Mesothelial cell of epicardium (in vitro differentiated cells): ENCODE data around the gene MOSMO. TPM values are rescaled to one million over a fixed set of nuclear protein-coding genes. Genes with fewer than 3 reads are reported as not detected.
"Not testable (repeated sequence)": the region's sequence is repeated elsewhere in the genome, so short reads cannot be mapped to it uniquely, and the experiment has no call there.

Experiments used
- DNase-seq, 2 experiments: peaks; one replicate each; pipeline ENCODE4 v3.0.0; 2021; ENCODE audit warnings: low spot score in 2 of 2; ENCODE audit not compliant: unreplicated experiment in 2 of 2
- H3K27ac Mint-ChIP-seq: 2 replicates; pipeline ENCODE4 v1.8.0; 2021; ENCODE audit warnings: mixed read lengths
- H3K27me3 Mint-ChIP-seq: 2 replicates; pipeline ENCODE4 v1.8.0; 2021; ENCODE audit warnings: low read depth, mixed read lengths
- H3K36me3 Mint-ChIP-seq: 2 replicates; pipeline ENCODE4 v1.8.0; 2021; ENCODE audit warnings: mixed read lengths
- H3K4me1 Mint-ChIP-seq: 2 replicates; pipeline ENCODE4 v1.8.0; 2021; ENCODE audit warnings: mixed read lengths
- H3K4me3 Mint-ChIP-seq: 2 replicates; pipeline ENCODE4 v1.8.0; 2021; ENCODE audit warnings: mild to moderate bottlenecking, moderate library complexity, mixed read lengths
- H3K9me3 Mint-ChIP-seq: 2 replicates; pipeline ENCODE4 v1.8.0; 2021; ENCODE audit warnings: mixed read lengths
- CTCF ChIP-seq: fragments of 200-600 bp; sonication (generic); IDR thresholded peaks from one replicate; pipeline ENCODE4 v1.5.0; 2021; ENCODE audit warnings: antibody characterized with exemption; ENCODE audit not compliant: unreplicated experiment
- total RNA-seq: library from RNA; stranded (reverse); gene quantifications from 3 replicates; pipeline ENCODE4 v1.2.1, GENCODE V29; 2021

Gene MOSMO
- total RNA-seq, 1 donor from 2014 or later: 17.0 TPM

GRCh38 chr16:22029632-22030031, 21.7 kb downstream of the MOSMO start:
- Mint-ChIP-seq H3K36me3 (peaks cover 14% of the 10 kb centered on the region), H3K4me3 (no peak overlapping the region), H3K4me1 (peaks cover 18% of the 10 kb centered on the region), H3K27ac (no peak overlapping the region), H3K27me3 (no peaks in the 10 kb centered on the region), H3K9me3 (peaks cover 5% of the 10 kb centered on the region)
- TF ChIP-seq CTCF: no peak
- DNase-seq: no peak

DNA sequence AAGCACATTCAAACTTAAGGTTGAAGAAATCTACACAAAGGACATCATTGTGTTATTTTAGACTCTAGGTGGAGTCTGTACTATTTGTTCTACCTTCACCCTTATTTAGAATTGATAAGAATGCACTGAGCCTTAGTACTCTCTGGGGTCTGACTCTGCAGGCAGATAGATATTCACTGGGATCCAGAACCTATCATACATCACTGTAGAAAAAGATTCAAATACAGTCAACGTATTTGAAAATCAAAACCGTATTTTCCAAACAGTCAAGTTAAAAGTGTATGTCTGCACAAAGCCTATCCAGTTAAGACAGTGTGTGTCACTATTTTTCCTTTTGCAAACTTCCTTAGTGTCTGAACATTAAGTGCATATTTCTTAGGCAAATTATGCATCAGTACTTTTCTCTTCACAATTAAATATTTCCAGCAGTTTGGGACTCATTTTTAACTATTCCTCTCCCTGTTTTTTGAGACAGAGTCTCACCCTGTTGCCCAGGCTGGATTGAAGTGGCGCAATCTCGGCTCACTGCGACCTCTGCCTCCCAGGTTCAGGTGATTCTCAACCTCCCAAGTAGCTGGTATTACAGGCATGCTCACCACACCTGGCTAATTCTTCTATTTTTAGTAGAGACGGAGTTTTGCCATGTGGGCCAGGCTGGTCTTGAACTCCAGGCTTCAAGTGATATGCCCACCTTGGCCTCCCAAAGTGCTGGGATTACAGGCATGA, 22.3 kb downstream of the MOSMO start:
- DNase-seq: no peak
- Mint-ChIP-seq H3K4me1 (peaks cover 24% of the 10 kb centered on the region), H3K36me3 (peaks cover 14% of the 10 kb centered on the region), H3K4me3 (no peak overlapping the region), H3K9me3 (peaks cover 5% of the 10 kb centered on the region), H3K27me3 (no peaks in the 10 kb centered on the region), H3K27ac (no peak overlapping the region)
- TF ChIP-seq CTCF: no peak

DNA sequence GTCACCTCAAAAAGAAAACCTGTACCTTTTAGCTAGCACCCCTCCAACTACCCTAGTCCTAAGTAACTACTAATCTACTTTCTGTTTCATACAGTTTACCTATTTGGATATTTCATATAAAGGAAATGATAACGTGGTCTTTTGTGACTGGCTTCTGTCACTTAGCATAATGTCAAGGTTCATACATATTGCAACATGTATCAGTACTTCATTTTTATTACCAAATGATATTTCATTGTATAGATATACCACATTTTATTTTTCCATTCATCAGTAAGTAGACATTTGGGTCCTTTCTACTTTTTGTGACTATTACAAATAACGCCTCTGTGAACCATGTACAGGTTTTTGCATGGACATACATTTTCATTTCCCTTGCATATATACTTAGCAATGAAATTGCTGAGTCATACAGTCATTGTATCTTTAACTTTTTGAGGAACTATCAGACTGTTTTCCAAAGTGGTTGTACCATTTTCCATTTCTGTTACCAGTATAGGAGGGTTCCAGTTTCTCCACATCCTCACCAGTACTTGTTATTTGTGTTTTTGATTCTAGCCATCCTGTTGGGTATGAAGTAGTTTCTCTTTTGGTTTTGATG, 23.7 kb downstream of the MOSMO start:
- no peak overlapping the region for H3K27ac Mint-ChIP-seq
- peaks cover 14% of the 10 kb centered on the region for H3K36me3 Mint-ChIP-seq
- no peak for DNase-seq
- no peaks in the 10 kb centered on the region for H3K27me3 Mint-ChIP-seq
- H3K9me3 Mint-ChIP-seq: peaks cover 5% of the 10 kb centered on the region
- TF ChIP-seq CTCF: no peak
- H3K4me1 Mint-ChIP-seq: peaks cover 27% of the 10 kb centered on the region
- no peak overlapping the region for H3K4me3 Mint-ChIP-seq

- Mint-ChIP-seq H3K9me3 (peaks cover 5% of the 10 kb centered on the region), H3K27me3 (no peaks in the 10 kb centered on the region), H3K4me1 (peaks cover 20% of the 10 kb centered on the region), H3K27ac (peak overlapping the region; percentile 90), H3K36me3 (peaks cover 16% of the 10 kb centered on the region), H3K4me3 (no peak overlapping the region)
- no peak for TF ChIP-seq CTCF
- no peak for DNase-seq
Observed at GRCh38 chr16:22034503-22034902, 26.6 kb downstream of the MOSMO start.

DNA sequence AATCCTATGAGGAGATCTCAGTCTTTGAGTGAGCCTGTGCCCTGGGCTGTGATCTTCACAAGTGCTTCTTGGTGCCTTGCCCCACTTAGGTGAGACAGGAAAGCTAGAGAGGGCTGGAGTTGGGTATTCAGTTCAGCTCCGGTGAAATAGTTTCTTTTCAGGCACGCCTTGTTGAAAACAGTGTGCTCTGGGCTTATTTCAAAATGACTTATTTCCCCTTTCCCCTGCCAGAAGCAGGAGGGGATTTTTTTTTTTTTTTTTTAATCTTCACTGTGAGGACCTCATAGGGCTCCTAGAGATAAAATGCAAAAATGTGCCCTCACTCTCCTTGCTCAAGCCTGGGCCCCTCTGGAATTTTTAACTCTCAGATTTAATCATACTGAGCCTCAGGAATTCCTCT, 27.2 kb downstream of the MOSMO start:
- H3K36me3 Mint-ChIP-seq: peaks cover 16% of the 10 kb centered on the region
- peak overlapping the region; percentile 90 for H3K27ac Mint-ChIP-seq
- DNase-seq: no peak
- peak overlapping the region; percentile 13 for H3K4me3 Mint-ChIP-seq
- H3K27me3 Mint-ChIP-seq: no peaks in the 10 kb centered on the region
- H3K9me3 Mint-ChIP-seq: peaks cover 5% of the 10 kb centered on the region
- peaks cover 17% of the 10 kb centered on the region for H3K4me1 Mint-ChIP-seq
- TF ChIP-seq CTCF: no peak

- H3K4me3 Mint-ChIP-seq, H3K27ac Mint-ChIP-seq, H3K27me3 Mint-ChIP-seq, H3K9me3 Mint-ChIP-seq, DNase-seq, H3K36me3 Mint-ChIP-seq, H3K4me1 Mint-ChIP-seq: not testable (repeated sequence)
Observed at GRCh38 chr16:22043882-22044281, 36.0 kb downstream of the MOSMO start.

DNA sequence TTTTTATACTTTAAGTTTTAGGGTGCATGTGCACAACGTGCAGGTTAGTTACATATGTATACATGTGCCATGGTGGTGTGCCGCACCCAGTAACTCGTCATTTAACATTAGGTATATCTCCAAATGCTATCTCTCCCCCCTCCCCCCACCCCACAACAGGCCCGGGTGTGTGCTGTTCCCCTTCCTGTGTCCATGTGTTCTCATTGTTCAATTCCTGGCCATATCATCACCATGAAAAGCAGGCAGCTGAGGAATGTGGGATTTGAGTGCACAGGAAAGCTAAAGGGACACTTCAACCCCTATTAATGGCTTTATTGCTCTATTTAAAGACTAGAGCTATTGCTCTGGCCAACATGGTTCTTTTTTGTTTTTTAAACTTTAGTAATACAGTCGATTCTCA, 38.0 kb downstream of the MOSMO start:
- H3K27ac Mint-ChIP-seq, H3K9me3 Mint-ChIP-seq, H3K4me3 Mint-ChIP-seq, DNase-seq, H3K36me3 Mint-ChIP-seq, H3K27me3 Mint-ChIP-seq, H3K4me1 Mint-ChIP-seq: not testable (repeated sequence)
